NT2/D1 (cell line): Measurements from ENCODE around the gene RNF146.

Experiments used
- SUZ12 ChIP-seq: IDR thresholded peaks from 2 replicates; pipeline ENCODE4 v1.6.1; 2011; ENCODE audit not compliant: insufficient read length, insufficient read depth; ENCODE audit errors: extremely low read depth
- YY1 ChIP-seq: IDR thresholded peaks from 2 replicates; pipeline ENCODE4 v1.6.1; 2011; ENCODE audit not compliant: insufficient read length, insufficient read depth
- ZNF274 ChIP-seq: IDR thresholded peaks from 2 replicates; pipeline ENCODE4 v1.6.1; 2011; ENCODE audit warnings: mild to moderate bottlenecking, low read depth, low read length

DNA sequence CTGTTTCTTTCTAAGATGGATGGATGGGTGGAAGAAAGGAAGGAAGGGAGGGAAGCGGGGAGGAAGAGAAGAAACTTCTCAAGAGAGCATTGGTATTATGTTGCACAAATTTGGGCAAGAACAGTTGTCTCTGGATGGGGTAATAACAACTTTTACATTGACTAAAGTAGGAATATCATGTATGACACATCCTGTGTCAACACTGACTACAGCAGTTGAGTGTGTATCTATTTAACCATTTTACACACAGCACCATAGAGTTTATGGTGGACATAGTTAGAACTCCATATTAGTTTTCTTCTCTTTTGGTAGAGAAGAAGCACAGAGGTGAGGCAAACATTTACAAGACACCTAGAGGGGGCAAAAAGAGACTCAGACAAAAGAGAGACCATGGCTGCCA is 44.2 kb upstream of the RNF146 start:
- TF ChIP-seq ZNF274 (no peak), SUZ12 (no peak), YY1 (no peak)
